ENCODE measurements around the gene FNIP2.
"Not testable (repeated sequence)": the region's sequence is repeated elsewhere in the genome, so short reads cannot be mapped to it uniquely, and the experiment has no call there.

Gene FNIP2

DNA sequence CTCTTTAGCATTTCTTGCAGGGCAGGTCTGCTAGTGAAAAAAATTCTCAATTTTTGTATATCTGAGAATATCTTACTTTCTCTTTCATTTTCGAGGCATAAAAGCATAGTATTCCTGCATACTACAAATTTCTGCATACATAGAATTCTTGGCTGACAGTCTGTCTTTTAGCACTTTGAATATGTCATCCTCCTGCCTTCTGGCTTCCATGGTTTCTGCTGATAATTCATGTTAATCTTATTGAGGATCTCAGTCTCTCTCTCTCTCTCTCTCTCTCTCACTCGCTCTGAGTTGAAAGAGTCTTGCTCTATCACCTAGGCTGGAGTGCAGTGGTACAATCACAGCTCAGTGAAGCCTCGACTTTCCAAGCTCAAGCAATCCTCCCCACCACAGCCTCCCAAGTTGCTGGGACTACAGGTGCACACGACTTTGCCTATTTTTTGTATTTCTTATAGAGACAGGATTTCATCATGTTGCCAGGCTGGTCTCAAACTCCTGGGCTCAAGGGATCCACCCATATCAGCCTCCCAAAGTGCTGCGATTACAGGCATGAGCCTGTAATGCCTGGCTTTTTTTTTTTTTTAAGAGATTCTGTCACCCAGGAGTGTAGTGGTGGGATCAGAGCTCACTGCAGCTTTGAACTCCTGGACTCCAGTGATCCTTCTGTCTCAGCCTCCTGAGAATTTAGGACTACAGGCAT is 161.3 kb downstream of the FNIP2 start:
- no peak for DNase-seq

DNA sequence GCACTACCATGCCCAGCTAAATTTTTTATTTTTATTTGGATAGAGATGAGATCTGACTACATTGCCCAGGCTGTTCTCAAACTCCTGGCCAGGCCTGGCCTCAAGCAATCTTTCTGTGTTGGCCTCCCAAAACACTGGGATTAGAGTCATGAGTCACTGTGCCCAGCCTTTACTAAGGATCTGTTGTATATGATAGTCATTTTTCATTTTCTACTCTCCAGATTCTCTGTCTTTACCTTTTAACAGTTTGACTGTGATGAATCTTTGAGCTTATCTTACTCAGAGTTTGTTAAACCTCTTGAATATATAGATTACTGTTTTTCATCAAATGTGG is 161.8 kb downstream of the FNIP2 start:
- no peak for DNase-seq

- DNase-seq = no peak
Measured at GRCh38 chr4:158933236-158933635, 164.4 kb downstream of the FNIP2 start.

GRCh38 chr4:158934996-158935669 is 166.3 kb downstream of the FNIP2 start:
- no peak for DNase-seq

DNA sequence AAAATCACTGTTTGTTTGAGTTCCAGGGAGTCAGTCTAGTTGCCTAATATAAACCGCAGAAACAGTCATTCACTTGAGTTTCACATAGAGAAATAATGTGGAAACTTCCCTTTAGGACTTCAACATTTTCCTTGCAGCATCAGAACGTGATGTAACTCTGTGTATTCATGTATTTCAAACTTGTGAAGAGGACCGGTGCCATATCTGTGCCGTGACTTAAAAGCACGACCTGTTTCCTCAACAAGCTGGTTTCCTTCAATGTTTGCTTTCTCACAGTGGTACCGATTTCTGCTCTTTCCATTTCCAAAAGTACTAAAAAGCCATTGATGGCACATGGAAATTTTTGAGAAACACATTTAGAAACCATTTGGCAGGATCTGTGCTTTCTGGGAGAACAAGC is 167.4 kb downstream of the FNIP2 start:
- no peak for DNase-seq

GRCh38 chr4:158938220-158939044 is 169.6 kb downstream of the FNIP2 start:
- DNase-seq = no peak

DNA sequence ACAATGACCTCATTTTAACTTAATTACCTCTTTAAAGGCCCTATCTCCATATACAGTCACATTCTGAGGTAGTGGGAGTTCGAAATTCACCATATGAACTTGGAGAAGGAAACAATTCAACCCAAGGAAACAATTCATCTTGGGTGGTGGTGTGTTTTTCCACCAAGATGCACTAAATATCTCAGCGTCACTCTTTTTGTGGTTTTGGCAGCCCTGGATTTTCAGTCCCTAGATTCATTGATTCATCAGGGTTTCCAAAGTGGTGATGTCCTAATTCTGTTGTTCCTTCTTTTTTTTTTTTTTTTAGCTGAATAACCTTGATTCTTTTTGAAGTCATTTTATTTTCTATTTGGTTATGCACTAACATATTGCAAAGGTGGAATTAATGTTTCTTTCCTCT is 171.4 kb downstream of the FNIP2 start:
- no peak for DNase-seq

DNA sequence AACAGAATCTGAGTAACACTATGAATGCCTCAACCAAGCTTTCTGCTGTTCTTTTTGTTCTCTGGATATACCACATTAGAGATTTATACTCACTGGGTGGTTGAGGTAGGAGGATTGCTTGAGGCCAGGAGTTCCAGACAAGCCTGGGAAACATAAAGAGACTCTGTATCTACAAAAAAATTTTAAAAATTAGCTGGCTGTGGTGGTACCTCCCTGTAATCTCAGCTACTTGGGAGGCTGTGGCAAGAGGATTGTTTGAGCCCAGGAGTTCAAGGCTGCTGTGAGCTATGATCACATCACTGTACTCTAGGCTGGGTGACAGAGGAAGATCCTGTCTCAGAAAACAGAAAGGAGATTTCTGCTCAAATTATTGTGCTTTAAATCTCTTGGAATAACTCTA is 172.5 kb downstream of the FNIP2 start:
- no peak for DNase-seq

DNA sequence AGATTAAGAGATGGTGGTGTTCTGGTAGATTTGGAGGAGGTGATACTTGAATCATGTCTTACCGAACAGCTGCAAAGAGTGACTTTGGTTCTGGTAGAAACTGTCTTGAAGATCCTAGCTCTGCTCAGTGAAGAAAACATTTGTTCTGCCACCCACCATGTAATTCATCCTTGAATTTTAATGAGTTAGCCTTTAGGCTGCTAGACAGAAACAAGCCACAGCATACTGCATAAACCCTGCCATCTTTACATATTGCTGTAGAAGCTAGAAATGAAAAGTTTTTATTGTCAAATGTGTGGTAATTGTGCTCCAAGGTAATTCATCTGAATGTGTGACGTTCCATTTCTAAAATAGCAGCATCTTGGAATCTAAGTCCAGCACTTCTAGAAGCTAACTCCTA is 173.1 kb downstream of the FNIP2 start:
- DNase-seq = no peak

GRCh38 chr4:158945529-158946108 is 176.8 kb downstream of the FNIP2 start:
- no peak for DNase-seq

GRCh38 chr4:158946825-158947224 is 178.0 kb downstream of the FNIP2 start:
- DNase-seq = no peak

DNA sequence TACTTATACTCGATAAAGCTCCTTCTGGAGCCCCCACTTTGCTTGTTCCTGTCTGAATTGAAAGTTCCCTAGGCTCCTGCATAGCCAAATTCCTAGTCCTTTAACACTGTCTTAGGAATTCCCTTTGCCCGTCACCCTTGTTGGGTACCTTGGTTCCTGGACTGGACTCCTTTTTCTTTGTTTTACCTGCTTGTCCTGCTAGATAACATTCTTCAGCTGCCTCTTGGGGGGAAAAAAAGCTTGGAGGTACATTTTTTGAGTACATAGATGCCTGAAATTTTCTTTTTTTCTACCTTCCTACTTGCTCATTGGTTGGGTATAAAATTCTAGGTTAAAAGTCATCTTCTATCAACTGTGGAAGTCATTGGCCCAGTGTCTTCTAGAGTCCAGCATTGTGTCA is 179.2 kb downstream of the FNIP2 start:
- no peak for DNase-seq

GRCh38 chr4:158949099-158949498 is 180.3 kb downstream of the FNIP2 start:
- DNase-seq = no peak

- DNase-seq = not testable (repeated sequence)
Measured at GRCh38 chr4:158952221-158952774, 183.5 kb downstream of the FNIP2 start.

- DNase-seq = not testable (repeated sequence)
Measured at GRCh38 chr4:158956345-158956744, 187.5 kb downstream of the FNIP2 start.

- DNase-seq = not testable (repeated sequence)
Measured at GRCh38 chr4:158956918-158957317, 188.1 kb downstream of the FNIP2 start.
